ENCODE results near the gene PIPOX. TPM values are rescaled to one million over a fixed set of nuclear protein-coding genes. Genes with fewer than 3 reads are reported as not detected.

PIPOX gene
- total RNA-seq, 4 donors from 2014 or later: 1.2 to 15.3 (median 1.6) TPM; not detected in 1

GRCh38 chr17:29054835-29055234 is 11.9 kb downstream of the PIPOX start:
- H3K9me3 ChIP-seq: no peaks in the 10 kb centered on the region
- H3K4me1 ChIP-seq: no peaks in the 10 kb centered on the region
- no peaks in the 10 kb centered on the region for H3K27me3 ChIP-seq
- intact Hi-C loops (cut with DNase I; ENCODE audit: low total_unique reads): no loop called here
- in situ Hi-C loops (cut with MboI; ENCODE audit: low pct_ligation_motif_present in 1 of 4, low pct_unique_long_range_greater_than_20kb in 1 of 4, low sequenced_read_pairs in 3 of 4): no loop called here
- WGBS, 2 donors (ENCODE audit: low coverage in 1 of 2): 82% methylated on average over 8 of the region's 10 CpGs; no CpG with 5 or more reads in 1 of the 2 donors
- TF ChIP-seq EP300 (IDR thresholded peaks at IDR 0.05; ENCODE audit: low read depth) (no peak), POLR2AphosphoS5 (IDR thresholded peaks at IDR 0.05) (no peak), POLR2A (IDR thresholded peaks at IDR 0.05) (no peak)
- TF ChIP-seq, protein P1, sequence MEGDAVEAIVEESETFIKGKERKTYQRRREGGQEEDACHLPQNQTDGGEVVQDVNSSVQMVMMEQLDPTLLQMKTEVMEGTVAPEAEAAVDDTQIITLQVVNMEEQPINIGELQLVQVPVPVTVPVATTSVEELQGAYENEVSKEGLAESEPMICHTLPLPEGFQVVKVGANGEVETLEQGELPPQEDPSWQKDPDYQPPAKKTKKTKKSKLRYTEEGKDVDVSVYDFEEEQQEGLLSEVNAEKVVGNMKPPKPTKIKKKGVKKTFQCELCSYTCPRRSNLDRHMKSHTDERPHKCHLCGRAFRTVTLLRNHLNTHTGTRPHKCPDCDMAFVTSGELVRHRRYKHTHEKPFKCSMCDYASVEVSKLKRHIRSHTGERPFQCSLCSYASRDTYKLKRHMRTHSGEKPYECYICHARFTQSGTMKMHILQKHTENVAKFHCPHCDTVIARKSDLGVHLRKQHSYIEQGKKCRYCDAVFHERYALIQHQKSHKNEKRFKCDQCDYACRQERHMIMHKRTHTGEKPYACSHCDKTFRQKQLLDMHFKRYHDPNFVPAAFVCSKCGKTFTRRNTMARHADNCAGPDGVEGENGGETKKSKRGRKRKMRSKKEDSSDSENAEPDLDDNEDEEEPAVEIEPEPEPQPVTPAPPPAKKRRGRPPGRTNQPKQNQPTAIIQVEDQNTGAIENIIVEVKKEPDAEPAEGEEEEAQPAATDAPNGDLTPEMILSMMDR (IDR thresholded peaks at IDR 0.05): no peak
- no peak for DNase-seq
- H3K36me3 ChIP-seq: no peaks in the 10 kb centered on the region
- H3K4me3 ChIP-seq: no peak overlapping the region
- no peak overlapping the region for H3K27ac ChIP-seq

GRCh38 chr17:29057361-29057760 is 14.4 kb downstream of the PIPOX start:
- intact Hi-C loops (cut with DNase I; ENCODE audit: low total_unique reads): no loop called here
- Histone ChIP-seq H3K27me3 (no peaks in the 10 kb centered on the region), H3K4me3 (no peak overlapping the region), H3K36me3 (no peaks in the 10 kb centered on the region), H3K27ac (no peak overlapping the region), H3K4me1 (no peaks in the 10 kb centered on the region), H3K9me3 (no peaks in the 10 kb centered on the region)
- 61 to 63% methylated on average over 2 to 4 of the region's 4 CpGs for WGBS, 2 donors (ENCODE audit: low coverage in 1 of 2)
- TF ChIP-seq POLR2A (IDR thresholded peaks at IDR 0.05): no peak
- TF ChIP-seq, protein P1 (IDR thresholded peaks at IDR 0.05): no peak
- no peak for TF ChIP-seq POLR2AphosphoS5 (IDR thresholded peaks at IDR 0.05)
- no peak for TF ChIP-seq EP300 (IDR thresholded peaks at IDR 0.05; ENCODE audit: low read depth)
- no peak for DNase-seq
- in situ Hi-C loops (cut with MboI; ENCODE audit: low pct_ligation_motif_present in 1 of 4, low pct_unique_long_range_greater_than_20kb in 1 of 4, low sequenced_read_pairs in 3 of 4): no loop called here

DNA sequence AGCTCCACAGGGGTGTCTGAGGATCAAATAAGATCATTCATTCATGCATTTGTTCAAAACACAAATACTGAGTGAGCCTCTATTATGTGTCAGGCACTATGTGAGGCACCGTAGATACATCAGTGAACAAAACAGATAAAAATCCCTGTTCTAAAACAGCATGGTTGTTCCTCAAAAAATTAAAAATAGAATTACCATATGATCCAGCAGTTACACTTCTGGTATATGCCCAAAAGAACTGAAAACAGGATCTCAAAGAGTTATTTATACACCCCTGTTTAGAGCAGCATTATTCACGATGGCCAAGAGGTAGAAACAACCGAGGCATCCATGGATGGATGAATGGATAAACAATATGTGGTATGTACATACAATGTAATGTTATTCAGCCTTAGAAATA is 15.4 kb downstream of the PIPOX start:
- Histone ChIP-seq H3K27ac (no peak overlapping the region), H3K9me3 (no peaks in the 10 kb centered on the region), H3K4me3 (no peak overlapping the region), H3K36me3 (no peaks in the 10 kb centered on the region), H3K4me1 (no peaks in the 10 kb centered on the region), H3K27me3 (no peaks in the 10 kb centered on the region)
- DNase-seq: no peak
- WGBS, 2 donors (ENCODE audit: low coverage in 1 of 2): 85 to 93% methylated on average over 3 of the region's 3 CpGs
- in situ Hi-C loops (cut with MboI; ENCODE audit: low pct_ligation_motif_present in 1 of 4, low pct_unique_long_range_greater_than_20kb in 1 of 4, low sequenced_read_pairs in 3 of 4): no loop called here
- intact Hi-C loops (cut with DNase I; ENCODE audit: low total_unique reads): no loop called here
- TF ChIP-seq EP300 (IDR thresholded peaks at IDR 0.05; ENCODE audit: low read depth): no peak
- no peak for TF ChIP-seq POLR2AphosphoS5 (IDR thresholded peaks at IDR 0.05)

DNA sequence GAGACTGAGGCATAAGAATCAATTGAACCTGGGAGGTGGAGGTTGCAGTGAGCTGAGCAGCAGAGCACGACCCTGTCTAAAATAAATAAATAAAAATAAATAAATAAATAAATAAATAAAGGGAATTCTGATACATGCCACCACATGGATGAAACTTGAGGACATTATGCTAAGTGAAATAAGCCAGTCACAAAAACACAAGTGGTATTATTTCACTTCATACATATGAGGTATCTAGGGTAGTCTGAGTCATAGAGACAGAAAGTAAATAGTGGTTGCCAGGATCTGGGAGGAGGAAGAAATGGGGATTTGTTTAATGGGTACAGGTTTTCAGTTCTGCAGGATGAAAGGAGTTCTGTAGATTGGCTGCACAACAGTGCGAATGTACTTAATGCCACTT is 16.3 kb downstream of the PIPOX start:
- H3K36me3 ChIP-seq: no peaks in the 10 kb centered on the region
- in situ Hi-C loops (cut with MboI; ENCODE audit: low pct_ligation_motif_present in 1 of 4, low pct_unique_long_range_greater_than_20kb in 1 of 4, low sequenced_read_pairs in 3 of 4) (no loop called here), intact Hi-C loops (cut with DNase I; ENCODE audit: low total_unique reads) (no loop called here)
- 65 to 77% methylated on average over 2 of the region's 2 CpGs for WGBS, 2 donors (ENCODE audit: low coverage in 1 of 2)
- no peaks in the 10 kb centered on the region for H3K4me1 ChIP-seq
- no peak overlapping the region for H3K27ac ChIP-seq
- H3K27me3 ChIP-seq: no peaks in the 10 kb centered on the region
- no peaks in the 10 kb centered on the region for H3K9me3 ChIP-seq
- TF ChIP-seq, protein P1 (IDR thresholded peaks at IDR 0.05): no peak
- no peak for TF ChIP-seq EP300 (IDR thresholded peaks at IDR 0.05; ENCODE audit: low read depth)
- TF ChIP-seq POLR2A (IDR thresholded peaks at IDR 0.05): no peak
- TF ChIP-seq POLR2AphosphoS5 (IDR thresholded peaks at IDR 0.05): no peak
- H3K4me3 ChIP-seq: no peak overlapping the region
- DNase-seq: no peak

DNA sequence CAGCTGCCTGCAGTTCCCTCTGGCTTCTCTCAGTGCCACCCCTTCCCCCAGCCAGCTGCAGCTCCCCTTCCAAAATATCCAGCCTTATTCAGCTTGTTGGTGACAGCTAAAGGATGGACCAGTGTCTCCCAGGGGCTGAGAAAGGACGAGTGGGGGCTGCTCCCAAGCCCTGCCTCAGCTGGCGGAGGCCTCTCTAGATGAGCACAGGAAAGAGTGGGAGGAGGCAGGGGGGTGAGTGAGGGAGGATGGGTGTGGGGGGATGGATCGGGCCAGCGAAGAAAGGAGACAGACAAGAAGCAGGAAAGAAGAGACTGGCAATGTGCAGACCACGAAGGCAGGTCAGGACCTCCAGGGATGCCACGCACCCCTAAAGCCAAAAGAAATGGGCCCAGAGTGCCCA is 17.5 kb downstream of the PIPOX start:
- no peak for DNase-seq
- 60 to 61% methylated on average over 4 to 6 of the region's 6 CpGs for WGBS, 2 donors (ENCODE audit: low coverage in 1 of 2)
- Histone ChIP-seq H3K9me3 (no peaks in the 10 kb centered on the region), H3K27ac (no peak overlapping the region), H3K27me3 (no peaks in the 10 kb centered on the region), H3K4me1 (no peaks in the 10 kb centered on the region), H3K4me3 (no peak overlapping the region), H3K36me3 (no peaks in the 10 kb centered on the region)
- in situ Hi-C loops (cut with MboI; ENCODE audit: low pct_ligation_motif_present in 1 of 4, low pct_unique_long_range_greater_than_20kb in 1 of 4, low sequenced_read_pairs in 3 of 4) (no loop called here), intact Hi-C loops (cut with DNase I; ENCODE audit: low total_unique reads) (no loop called here)
- TF ChIP-seq POLR2AphosphoS5 (IDR thresholded peaks at IDR 0.05) (no peak), POLR2A (IDR thresholded peaks at IDR 0.05) (no peak), EP300 (IDR thresholded peaks at IDR 0.05; ENCODE audit: low read depth) (no peak)
- TF ChIP-seq, protein P1 (IDR thresholded peaks at IDR 0.05): no peak
